Skin epidermis (tissue), 12 donors: ENCODE measurements around the gene DDX17.
A peak's percentile ranks its signal among the peaks of the same experiment; 100 is the strongest.

ENCODE experiments used
- H3K27ac ChIP-seq, 21 experiments: fragments of 200-600 bp; sonication (generic) in 11 of 21; one replicate each; pipeline ENCODE4 v1.5.0; 2020; ENCODE audit warnings: mild to moderate bottlenecking in 3 of 21, inconsistent platforms in 2 of 21, moderate library complexity in 2 of 21
- H3K4me3 ChIP-seq, 7 experiments: fragments of 200-600 bp; sonication (generic) in 2 of 7; one replicate each; pipeline ENCODE4 v1.5.0; 2020; ENCODE audit warnings: inconsistent platforms in 2 of 7, mild to moderate bottlenecking in 2 of 7, moderate library complexity in 1 of 7

Gene DDX17

DNA sequence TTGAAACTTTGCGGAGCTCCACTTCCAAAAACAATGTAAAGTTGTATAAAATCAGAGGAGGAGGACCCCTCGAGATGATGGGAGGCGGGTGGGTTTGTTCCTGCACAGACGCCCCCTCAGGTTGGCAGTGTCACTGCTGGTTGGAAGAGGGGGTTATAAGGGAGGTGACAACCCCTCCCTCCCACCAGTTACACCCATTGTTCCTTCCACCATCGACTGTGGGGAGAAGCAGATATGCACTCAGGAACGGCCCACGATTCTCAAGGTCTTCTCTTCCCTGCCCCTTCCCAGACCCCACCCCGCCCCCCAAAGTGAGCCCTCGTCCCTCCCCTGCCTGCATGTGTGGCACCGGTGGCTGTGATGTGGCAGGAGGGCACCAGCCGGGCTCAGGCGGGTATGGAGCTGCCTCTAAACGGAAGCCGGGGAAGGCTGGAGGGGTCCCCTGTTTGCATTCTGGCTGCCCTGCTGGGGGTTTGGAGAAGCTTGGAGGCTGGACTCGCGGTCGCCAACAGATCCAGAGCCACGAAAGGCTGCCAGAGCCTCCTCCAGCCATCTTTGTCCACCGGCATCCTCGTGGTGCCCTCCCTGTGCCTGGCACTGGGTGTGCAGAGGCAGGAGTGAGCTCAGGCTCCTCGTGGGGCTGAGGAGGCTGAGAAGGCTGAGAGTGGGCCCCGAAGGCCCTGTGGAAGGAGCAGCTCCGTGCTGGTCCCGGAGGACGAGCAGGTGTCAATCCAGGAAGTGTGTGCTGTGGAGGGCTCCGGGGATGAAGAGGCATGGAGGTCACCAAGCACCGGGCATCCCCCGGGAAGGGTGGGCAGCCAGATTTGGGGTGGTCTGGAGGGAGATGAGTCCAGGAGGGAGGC, 37.4 kb downstream of the DDX17 start:
- peak overlapping the region in 16 of 21 experiments; percentile 11 to 92 (median 66) for H3K27ac ChIP-seq
- peak overlapping the region; percentile 27 to 51 (median 45) for H3K4me3 ChIP-seq

DNA sequence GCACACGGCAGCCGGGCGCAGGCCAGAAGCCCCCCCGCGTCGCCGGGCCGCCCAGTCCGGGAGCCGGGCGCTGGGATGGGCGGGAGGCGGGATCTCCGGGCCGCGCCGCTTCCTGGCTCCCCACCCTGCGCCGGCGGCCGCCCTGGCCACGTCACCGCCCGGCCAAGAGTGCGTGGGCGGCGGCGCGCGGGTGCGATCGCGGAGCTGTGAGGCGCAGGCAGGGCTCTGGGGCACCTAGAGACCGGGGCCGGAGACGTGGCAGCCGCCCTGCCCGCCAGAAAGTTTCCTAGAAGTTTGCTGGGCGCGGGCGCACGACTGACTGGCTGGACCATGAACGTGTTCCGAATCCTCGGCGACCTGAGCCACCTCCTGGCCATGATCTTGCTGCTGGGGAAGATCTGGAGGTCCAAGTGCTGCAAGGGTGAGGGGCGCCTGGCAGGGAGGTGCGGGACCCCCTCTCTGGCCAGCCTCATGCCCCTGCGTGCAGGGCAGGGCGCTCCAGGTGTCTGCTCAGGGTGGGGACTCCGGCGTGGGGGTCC, 38.1 kb downstream of the DDX17 start, which contains the start of gene KDELR3:
TSS of gene KDELR3 (plus strand) at position 193 of the 539 bp plus-strand sequence. CDS start at position 331, 138 bp downstream.
- Histone ChIP-seq H3K27ac (peak within 1 kb of the TSS in 18 of 21 experiments; percentile 11 to 92 (median 63)), H3K4me3 (peak within 1 kb of the TSS; percentile 27 to 51 (median 45))

DNA sequence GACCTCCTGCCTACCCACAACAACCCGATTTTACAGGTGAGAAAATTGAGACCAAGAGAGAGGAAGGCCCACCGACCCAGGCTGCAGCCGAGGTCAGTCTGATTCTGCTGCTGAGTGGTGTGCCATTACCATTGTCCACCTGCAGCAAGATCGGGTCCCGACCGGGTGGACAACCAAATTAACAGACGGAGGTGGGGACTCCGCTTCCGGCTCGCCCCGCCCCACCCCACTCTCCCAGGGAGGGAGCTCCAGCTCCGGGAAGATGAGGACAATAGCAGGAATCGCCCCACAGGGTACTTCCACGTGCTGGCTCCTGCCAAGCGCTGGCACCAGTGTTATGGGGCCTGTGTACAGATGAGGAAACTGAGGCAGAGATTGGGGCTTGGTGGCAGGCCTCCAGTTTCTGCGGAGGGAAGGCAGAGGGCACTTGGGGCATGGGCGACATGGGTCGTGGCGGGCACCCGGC, 38.6 kb downstream of the DDX17 start:
- peak overlapping the region; percentile 27 to 51 (median 45) for H3K4me3 ChIP-seq
- peak overlapping the region in 13 of 21 experiments; percentile 14 to 87 (median 64) for H3K27ac ChIP-seq

DNA sequence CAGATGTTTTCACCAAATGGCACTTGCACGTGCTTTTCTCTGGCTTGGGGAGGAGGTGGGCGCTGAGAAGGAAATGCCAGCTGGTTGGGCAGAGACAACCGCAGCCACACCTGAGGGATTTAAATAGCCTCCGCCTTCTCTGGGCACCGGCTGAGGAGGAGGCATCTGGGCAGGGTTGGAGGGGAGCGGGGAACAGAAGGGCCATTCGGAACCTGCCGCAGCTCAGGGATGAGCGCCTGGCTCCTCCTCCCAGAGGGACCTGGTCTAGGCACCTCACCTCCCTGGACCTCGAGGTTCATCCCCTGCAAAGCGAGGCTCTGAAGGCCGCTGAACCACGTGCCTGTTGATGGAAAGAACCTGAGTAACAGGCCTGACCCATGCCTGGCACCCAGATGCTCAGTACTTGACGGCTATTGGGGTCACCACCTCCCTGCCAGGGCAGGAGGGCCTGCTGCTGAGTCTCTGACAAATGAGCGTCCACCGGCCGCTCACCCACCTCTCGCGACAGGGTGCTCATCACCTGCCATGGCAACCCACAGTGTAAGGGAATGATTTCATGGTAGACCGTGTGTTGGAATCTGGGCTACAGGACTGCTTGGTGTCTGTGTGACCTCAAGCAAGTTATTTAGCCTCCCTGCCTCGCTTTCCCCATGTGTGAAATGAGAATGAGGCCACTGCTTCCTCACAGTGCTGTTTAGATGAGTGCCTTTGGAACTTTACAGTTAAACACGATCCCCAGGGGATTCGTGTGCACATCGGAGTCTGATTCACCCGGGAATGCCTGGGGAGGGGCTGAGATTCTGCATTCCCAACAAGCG, 40.2 kb downstream of the DDX17 start:
- Histone ChIP-seq H3K27ac (no peak overlapping the region), H3K4me3 (no peak overlapping the region)

DNA sequence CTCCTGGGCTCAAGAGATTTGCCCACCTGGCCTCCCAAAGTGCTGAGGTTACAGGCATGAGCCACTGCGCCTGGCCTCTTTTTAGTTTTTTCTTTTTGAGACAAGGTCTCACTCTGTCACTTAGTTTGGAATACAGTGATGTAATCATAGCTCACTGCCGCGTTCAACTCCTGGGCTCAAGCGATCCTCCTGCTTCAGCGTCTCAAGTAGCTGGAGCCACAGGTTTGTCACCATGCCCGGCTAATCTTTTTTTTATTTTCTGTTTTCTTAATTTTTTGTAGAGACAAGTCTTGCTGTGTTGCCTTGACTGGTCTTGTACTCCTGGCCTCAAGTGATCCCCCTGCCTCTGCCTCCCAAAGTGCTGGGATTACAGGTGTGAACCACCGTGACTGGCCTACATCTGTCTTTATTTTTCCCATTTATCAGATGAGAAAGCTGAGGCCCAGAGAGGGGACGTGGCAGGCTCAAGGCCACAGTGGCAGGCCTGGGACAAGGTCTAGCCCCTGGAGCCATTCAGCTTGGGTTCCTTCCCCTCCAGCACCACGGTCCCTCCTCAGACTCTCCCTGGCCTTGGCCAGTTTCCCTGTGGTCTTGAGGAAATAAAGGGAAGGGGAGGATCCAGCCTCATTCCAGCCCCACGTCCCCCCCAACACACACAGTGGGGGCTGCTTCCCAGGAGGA, 41.0 kb downstream of the DDX17 start:
- no peak overlapping the region for H3K27ac ChIP-seq

DNA sequence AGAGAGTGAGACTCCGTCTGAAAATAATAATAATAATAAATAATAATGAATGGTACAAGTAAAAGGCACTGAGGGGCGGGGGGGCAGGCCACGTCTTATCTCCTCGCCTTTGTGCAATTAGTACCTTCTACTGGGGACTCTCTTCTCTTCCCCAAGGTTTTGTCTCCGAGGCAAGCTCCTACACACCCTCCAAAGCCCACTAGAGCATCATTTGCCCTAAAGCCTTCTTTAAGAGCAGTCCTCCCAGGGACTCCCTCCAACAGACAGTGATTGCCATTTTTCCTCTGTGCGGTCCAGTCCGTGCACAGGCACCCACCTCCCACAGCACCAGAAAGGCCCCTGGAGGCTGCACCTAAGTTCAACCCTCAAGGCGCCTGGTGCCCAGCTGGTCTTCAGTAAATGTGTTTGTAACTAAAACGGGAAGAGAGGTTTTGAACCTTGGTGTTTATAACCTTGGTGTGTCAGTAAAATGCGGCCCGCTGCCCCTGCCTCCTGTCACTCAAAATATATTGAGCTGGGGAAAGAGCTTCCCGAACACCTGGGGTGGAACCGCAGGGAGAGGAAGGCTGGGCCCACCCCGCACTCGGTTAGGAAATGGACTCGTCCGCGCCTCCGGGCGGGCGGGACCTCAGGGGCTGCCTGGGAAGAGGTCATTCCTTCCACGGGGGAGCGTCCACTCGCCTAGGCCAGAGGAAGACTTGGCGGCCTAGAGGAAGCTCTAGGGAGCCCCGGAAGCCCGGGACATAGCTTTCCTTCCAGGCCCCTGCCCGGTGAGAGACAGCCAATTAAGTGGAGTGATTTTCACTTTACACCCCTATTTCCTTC, 42.9 kb downstream of the DDX17 start:
- H3K27ac ChIP-seq = no peak overlapping the region
- no peak overlapping the region for H3K4me3 ChIP-seq

More for the DNA sequence above, 41.0 kb downstream of the DDX17 start:
- H3K4me3 ChIP-seq = no peak overlapping the region

DNA sequence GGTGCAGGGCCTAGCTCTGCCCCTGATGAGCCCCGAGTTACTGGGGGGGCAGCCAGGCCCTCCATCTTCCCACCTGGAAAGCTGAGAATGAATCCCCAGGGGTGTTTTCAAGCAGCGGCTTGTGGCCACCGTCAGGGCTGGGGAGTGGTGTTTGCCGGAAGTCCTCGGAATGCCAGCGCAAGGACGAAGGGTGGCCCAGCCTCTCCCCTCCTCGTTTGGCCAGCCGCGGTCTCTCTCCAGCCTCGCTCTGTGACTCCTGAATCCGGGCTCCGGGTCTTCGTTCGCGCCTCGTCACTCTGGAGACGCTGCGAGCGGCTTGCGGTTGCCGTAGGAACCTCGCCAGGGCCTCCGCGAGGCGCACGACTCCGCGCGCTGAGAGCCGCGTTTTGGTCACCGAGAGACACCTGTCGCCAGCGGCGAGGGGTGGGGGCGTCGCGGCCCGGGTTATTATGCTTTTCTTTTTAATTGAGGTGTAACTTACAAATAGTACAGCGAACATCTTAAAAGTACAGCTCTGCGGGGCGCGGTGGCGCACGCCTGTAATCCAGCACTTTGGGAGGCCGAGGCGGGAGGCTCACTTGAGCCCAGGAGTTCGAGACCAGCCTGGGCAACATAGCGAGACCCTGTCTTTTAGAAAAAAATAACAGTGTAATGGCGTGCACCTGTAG, 44.6 kb downstream of the DDX17 start:
- no peak overlapping the region for H3K27ac ChIP-seq

DNA sequence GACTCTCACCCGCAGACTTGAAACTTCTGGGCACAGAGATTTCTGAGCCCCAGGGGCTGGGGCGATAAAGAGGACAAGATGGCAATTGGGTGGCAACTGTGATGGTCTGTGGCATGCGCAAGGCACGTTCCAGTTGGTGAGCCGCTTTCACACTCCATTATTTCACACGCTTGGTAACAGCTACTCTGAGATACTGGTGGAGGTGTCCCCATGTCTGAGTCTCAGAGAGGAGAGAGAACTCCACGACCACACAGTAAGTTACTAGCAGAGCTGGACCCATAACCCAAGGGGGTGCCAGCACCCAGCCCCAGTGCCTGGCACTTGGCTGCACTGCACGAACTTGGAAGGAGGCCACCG, 45.1 kb downstream of the DDX17 start:
- Histone ChIP-seq H3K27ac (no peak overlapping the region), H3K4me3 (no peak overlapping the region)

More for the DNA sequence above, 44.6 kb downstream of the DDX17 start:
- no peak overlapping the region for H3K4me3 ChIP-seq

DNA sequence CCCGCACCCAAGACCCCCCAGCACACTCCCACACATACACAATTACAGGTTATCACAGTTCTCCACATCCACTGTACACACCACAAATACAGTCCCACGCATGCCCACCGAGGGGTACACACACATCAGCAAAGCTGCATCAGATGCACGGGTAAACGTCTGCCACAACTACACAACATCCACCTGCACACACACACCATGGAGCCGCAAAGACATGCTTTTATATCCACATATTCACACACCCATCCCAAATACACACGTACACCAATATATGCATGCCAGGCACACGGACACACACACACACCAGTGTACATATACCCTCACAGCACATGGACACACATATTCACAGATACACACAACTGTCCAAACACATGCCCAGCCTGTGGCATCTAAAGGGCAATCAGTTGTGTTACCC, 45.7 kb downstream of the DDX17 start:
- H3K27ac ChIP-seq = no peak overlapping the region
- no peak overlapping the region for H3K4me3 ChIP-seq

DNA sequence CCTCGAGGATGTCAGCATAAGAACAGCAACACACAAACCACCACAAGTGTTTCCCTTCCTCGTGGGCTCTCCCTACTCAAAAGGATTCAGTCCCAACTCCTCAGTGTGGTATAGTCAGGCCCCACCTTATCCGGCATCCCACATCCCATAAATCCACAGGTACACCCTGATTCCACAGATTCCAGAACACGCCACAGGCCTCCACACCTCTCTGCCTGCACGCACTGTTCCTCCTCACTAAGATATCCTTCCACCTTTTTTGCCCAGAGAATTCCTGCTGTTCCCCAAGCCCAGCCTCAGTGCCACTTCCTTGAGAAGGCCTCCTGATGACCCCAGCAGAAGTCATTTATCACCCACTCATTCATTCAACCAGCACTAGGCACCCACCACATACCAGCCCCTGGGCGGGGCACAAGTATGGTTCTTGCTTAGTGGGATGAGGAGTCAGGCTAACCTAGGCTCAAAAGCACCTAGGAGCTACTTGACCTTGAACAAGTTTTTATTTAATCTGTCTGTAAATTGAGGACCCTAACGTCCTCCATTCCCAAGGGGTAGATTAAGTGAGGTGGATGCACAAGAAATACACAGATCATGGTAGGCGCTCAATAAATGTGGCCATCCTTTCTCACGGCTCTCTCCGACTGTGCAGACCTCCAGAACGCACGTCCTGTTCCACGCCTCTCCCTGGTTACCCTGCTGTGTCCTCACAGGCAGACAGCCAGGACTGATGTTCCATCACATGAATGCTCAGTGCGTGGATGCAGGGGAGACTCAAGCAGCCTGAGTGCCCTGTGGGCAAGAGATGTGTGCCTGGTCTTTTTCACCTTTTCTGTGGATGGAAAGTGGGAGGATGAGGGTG, 49.0 kb downstream of the DDX17 start:
- H3K4me3 ChIP-seq = no peak overlapping the region
- no peak overlapping the region for H3K27ac ChIP-seq

DNA sequence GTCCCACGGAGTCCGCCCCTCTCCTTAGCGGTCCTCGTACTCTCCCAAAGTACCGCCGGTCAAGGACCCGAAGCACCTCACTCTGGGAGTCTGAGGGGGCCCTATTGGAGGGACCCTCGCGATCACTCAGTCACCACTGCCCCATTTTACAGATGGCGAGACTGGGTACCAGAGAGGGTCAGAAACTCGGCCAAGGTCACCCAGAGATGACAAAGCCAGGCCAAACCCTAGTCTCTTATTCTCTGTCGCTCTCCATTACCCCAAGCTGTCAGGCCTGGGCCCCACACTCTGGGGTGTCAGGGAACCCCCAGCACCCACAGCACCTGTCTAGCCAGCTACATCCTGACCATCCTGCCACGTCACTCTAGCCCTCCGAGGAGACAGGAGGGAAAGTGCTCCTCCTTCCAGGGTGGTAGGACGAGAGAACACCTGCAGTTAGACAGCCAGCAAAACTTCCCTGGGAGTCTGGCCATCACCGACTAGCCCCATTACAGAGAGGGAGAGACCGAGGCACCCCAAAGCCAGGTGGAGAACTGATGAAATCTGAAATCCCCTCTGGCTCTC, 49.8 kb downstream of the DDX17 start:
- H3K27ac ChIP-seq = no peak overlapping the region
- peak overlapping the region in 1 of 7 experiments; percentile 25 for H3K4me3 ChIP-seq

DNA sequence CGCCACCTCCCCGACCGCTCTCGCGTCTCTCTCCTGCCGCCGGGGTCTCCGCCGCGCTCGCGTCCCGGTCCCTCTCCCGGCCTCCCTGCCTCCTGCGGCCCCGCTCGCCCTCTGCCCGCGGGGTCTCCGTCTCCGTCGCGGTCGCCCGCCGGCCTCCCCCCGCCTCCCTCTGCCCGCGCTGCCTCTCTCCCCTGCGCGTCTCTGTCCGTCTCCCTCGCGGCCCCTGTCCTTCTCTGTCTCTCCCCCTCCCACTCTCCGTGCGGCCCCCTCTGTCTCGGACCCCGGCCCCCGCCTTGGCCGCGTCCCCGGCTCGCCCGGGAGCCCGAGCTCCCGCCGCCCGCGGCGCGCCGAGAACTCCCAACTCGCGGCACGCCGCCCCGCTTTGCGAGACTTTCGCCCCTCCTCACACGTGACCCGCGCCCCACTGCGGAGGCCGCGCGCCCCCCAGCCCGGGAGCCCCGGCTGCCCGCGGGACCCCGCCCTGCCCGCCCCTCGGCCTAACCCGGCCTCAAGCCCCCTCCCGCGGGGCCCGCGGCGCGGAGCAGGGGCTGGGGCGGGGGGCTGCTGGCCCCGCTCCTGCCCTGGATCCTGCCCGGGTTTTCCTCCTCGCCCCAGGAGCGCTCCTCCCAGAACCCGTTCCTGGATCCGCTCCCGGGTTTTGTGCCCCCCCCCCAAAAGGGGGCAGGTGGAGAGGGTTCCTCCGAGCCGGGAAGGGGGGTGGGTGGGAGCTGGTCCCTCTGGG, 50.4 kb downstream of the DDX17 start:
- no peak overlapping the region for H3K27ac ChIP-seq

DNA sequence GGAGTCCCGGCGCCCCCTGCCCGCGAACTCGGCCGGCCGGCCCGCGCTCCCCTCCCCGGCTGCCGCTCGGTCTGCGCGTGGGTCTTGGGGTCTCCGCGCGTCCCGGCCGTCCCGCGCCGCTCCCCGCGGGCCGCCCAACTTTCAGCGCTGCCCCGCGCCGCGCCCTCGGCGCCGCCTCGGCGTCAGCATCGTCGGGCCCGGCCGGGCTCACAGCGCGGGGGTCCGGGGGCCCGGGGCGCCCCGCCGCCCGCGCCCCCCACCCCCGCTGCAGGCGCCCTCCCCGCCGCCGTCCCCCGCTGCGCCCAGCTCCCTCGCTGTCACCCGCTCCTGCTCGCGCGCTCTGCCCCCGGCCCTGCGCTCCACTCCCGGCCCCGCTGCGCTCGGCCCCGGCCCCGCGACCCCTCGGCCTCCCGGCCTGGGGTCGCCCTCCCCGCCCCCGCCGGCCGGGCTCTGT, 51.0 kb downstream of the DDX17 start, which contains the start of gene KCNJ4:
TSS of gene KCNJ4 (minus strand) at position 124 of the 454 bp plus-strand sequence. CDS start 27,067 bp downstream, outside the sequence.
- peak within 1 kb of the TSS in 6 of 7 experiments; percentile 23 to 45 (median 25) for H3K4me3 ChIP-seq
- H3K27ac ChIP-seq = no peak within 1 kb of the TSS

More for the DNA sequence above, 50.4 kb downstream of the DDX17 start:
- peak overlapping the region in 5 of 7 experiments; percentile 11 to 45 (median 25) for H3K4me3 ChIP-seq

DNA sequence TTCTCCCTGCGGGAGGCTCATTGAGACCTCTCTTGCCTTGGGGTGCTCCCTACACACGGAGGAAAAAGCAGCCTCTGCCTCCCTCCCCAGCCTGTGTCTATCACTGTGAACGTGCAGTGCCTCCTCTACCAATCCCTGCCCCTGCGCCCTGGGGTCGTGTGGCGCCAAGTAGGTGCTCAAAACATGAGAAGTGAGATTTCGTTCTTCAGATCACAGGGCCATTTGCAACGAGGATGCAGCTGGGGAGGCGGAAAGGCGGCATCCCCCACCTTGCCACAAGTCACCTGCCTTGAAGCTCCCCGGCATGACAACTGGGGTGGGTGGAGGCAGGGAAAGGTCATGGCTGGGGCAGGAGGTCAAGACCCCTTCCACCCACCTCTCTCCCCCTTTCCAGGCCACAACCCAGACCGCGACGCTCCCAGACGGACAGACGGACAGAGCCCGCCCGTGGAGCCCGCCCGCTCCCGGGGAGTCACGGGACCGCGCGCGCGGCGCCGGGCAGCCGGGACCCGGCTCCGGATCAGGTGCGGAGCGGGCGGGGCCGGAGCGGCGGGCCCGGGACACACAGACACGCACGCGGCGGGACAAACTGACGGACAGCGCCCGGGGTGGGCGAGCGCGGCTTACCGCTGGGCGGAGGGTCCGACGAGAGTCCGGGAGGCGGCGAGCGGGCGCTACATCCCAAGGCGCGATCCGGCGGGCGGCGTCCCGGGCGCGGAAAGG, 51.6 kb downstream of the DDX17 start:
- no peak overlapping the region for H3K27ac ChIP-seq
- H3K4me3 ChIP-seq = peak overlapping the region in 6 of 7 experiments; percentile 20 to 45 (median 25)

DNA sequence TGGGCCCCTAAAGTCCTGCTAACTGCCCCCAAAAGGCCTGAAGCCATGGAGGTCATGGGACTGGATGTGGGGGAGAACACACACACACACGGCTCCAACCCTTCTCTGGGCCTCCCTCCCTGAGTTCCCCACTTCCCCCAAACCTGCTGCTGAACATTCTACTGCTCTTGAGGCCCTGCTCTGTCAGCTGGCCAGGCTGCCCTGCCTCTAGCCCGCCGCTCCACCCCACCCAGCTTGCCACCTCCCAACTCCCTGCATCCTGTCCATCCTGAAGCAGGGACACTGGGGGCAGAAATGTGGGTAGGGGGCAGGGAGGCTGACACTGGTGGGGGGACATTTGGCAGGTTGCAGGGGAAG, 52.1 kb downstream of the DDX17 start:
- H3K4me3 ChIP-seq = no peak overlapping the region
- H3K27ac ChIP-seq = no peak overlapping the region
